ENCODE measurements around the gene RUNX1.

- TF ChIP-seq, protein P1, sequence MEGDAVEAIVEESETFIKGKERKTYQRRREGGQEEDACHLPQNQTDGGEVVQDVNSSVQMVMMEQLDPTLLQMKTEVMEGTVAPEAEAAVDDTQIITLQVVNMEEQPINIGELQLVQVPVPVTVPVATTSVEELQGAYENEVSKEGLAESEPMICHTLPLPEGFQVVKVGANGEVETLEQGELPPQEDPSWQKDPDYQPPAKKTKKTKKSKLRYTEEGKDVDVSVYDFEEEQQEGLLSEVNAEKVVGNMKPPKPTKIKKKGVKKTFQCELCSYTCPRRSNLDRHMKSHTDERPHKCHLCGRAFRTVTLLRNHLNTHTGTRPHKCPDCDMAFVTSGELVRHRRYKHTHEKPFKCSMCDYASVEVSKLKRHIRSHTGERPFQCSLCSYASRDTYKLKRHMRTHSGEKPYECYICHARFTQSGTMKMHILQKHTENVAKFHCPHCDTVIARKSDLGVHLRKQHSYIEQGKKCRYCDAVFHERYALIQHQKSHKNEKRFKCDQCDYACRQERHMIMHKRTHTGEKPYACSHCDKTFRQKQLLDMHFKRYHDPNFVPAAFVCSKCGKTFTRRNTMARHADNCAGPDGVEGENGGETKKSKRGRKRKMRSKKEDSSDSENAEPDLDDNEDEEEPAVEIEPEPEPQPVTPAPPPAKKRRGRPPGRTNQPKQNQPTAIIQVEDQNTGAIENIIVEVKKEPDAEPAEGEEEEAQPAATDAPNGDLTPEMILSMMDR (conservative IDR thresholded peaks at IDR 0.05; ENCODE audit: low read depth, low read length) = no peak
- no peak for TF ChIP-seq EZH2 (IDR thresholded peaks at IDR 0.05; ENCODE audit: borderline replicate concordance, low read depth, low read length, poor library complexity, severe bottlenecking)
Observed at GRCh38 chr21:34867785-34868184, 181.3 kb downstream of the RUNX1 start.

Measured in A673 (cell line).